Measurements from ENCODE around the gene SERTM1. TPM values are rescaled to one million over a fixed set of nuclear protein-coding genes. Genes with fewer than 3 reads are reported as not detected.

The SERTM1 gene
- total and polyA plus RNA-seq, 2 of the 4 experiments (the other 2 are of a cell fraction): not detected

- intact Hi-C loops (cut with micrococcal nuclease) (no loop called here), in situ Hi-C loops (cut with MboI; ENCODE audit: low sequenced_read_pairs) (no loop called here)
Observed at GRCh38 chr13:36718686-36719085, 44.9 kb downstream of the SERTM1 start.

More at GRCh38 chr13:36718686-36719085, 44.9 kb downstream of the SERTM1 start:
- no peak overlapping the region for H3K56ac ChIP-seq (ENCODE audit: extremely low read depth, insufficient read depth, low read length)
- H3K79me1 ChIP-seq (ENCODE audit: low read depth in 1 of 2, low read length in 2 of 2): no peaks in the 10 kb centered on the region
- no peaks in the 10 kb centered on the region for H4K20me1 ChIP-seq (ENCODE audit: insufficient read depth, low read length)
- no peak overlapping the region for H3K14ac ChIP-seq (replicated peaks; ENCODE audit: low read depth, low read length)
- dilution Hi-C loops (cut with HindIII; ENCODE audit: low sequenced_read_pairs, unreplicated experiment): no loop called here
- H3K27me3 ChIP-seq (ENCODE audit: control insufficient read depth, insufficient read depth, low read length): 0 out of 2 replicates have a peak, but pooled peaks cover 2% of the 10 kb centered on the region
- DNase-seq (no peak), ATAC-seq (ENCODE audit: low read depth) (no peak)
- H2AK5ac ChIP-seq (ENCODE audit: low read depth, low read length): no peak overlapping the region
- BruUV-seq (replicated peaks): no TSS peak
- H3K4me3 ChIP-seq (ENCODE audit: insufficient read depth, low read depth, low read length): no peak overlapping the region
- H2BK20ac ChIP-seq (ENCODE audit: low read depth, low read length): no peak overlapping the region
- 79% methylated on average over 2 of the region's 4 CpGs; no CpG with 5 or more reads in 1 of the 2 experiments for WGBS, 2 experiments (ENCODE audit: extremely low coverage in 2 of 2, insufficient read length in 1 of 2)
- no peak overlapping the region for H3K18ac ChIP-seq (ENCODE audit: low read depth, low read length)
- H3K23ac ChIP-seq (ENCODE audit: low read depth, low read length): no peak overlapping the region
- H3K36me3 ChIP-seq (ENCODE audit: control insufficient read depth, insufficient read depth, low read length): no peaks in the 10 kb centered on the region
- H3K9me1 ChIP-seq (ENCODE audit: insufficient read depth, low read length): no peaks in the 10 kb centered on the region
- H2BK5ac ChIP-seq (ENCODE audit: low read depth, low read length, poor library complexity, severe bottlenecking): no peak overlapping the region
- H2AFZ ChIP-seq (replicated peaks; ENCODE audit: low read length, poor library complexity): no peak overlapping the region
- H3K4me2 ChIP-seq (ENCODE audit: low read depth, low read length): no peak overlapping the region
- H4K5ac ChIP-seq (ENCODE audit: low read depth, low read length): no peak overlapping the region
- ChIA-PET CTCF (no interaction called here), POLR2A (ENCODE audit: unreplicated experiment) (no interaction called here)
- no peak overlapping the region for H2BK15ac ChIP-seq (ENCODE audit: low read depth, low read length)
- H3K27ac ChIP-seq (ENCODE audit: insufficient read depth, low read length): no peak overlapping the region
- TF ChIP-seq ELK1 (IDR thresholded peaks at IDR 0.05; ENCODE audit: borderline replicate concordance, low read depth, low read length) (no peak), MXI1 (IDR thresholded peaks at IDR 0.05; ENCODE audit: borderline replicate concordance, low read depth, low read length) (no peak), CEBPB (IDR thresholded peaks at IDR 0.05; ENCODE audit: low read depth, low read length) (no peak), CTCF (conservative IDR thresholded peaks at IDR 0.05; ENCODE audit: low read depth, low read length) (no peak), SMC3 (IDR thresholded peaks at IDR 0.05; ENCODE audit: low read depth, low read length) (no peak), USF2 (IDR thresholded peaks at IDR 0.05; ENCODE audit: low read depth, low read length) (no peak), MAZ (IDR thresholded peaks at IDR 0.05; ENCODE audit: borderline replicate concordance, low read depth, low read length) (no peak), RCOR1 (IDR thresholded peaks at IDR 0.05; ENCODE audit: insufficient replicate concordance, low read length) (no peak), CHD1 (IDR thresholded peaks at IDR 0.05; ENCODE audit: low read depth, low read length) (no peak), POLR2A (IDR thresholded peaks at IDR 0.05; ENCODE audit: low read depth, low read length) (no peak), NFE2L2 (IDR thresholded peaks at IDR 0.05; ENCODE audit: low read depth, low read length) (no peak), MAFK (IDR thresholded peaks at IDR 0.05; ENCODE audit: low read depth, low read length) (no peak), BHLHE40 (IDR thresholded peaks at IDR 0.05; ENCODE audit: low read depth, low read length) (no peak), RFX5 (IDR thresholded peaks at IDR 0.05; ENCODE audit: low read depth, low read length) (no peak), FOS (IDR thresholded peaks at IDR 0.05; ENCODE audit: low read depth, low read length) (no peak), RAD21 (IDR thresholded peaks at IDR 0.05; ENCODE audit: low read length) (no peak)
- H3K9ac ChIP-seq (ENCODE audit: low read depth, low read length): no peak overlapping the region
- no peak overlapping the region for H3K4ac ChIP-seq (ENCODE audit: low read depth, low read length)
- no peak overlapping the region for H2AK9ac ChIP-seq (replicated peaks; ENCODE audit: low read depth, low read length, poor library complexity)
- H4K91ac ChIP-seq (ENCODE audit: insufficient read depth, low read depth, low read length): no peak overlapping the region
- no peaks in the 10 kb centered on the region for H3K9me3 ChIP-seq (ENCODE audit: control insufficient read depth, insufficient read depth, low read length)
- H4K8ac ChIP-seq (ENCODE audit: low read depth in 2 of 2, low read length in 2 of 2): no peak overlapping the region
- H2BK120ac ChIP-seq (ENCODE audit: low read depth, low read length): no peak overlapping the region
- H3K4me1 ChIP-seq (ENCODE audit: control insufficient read depth, insufficient read depth, low read length): no peaks in the 10 kb centered on the region

Measured in IMR-90 (cell line).